NCI-H146 (cell line): ENCODE results near the gene EEF2.
"Not testable (repeated sequence)": the region's sequence is repeated elsewhere in the genome, so short reads cannot be mapped to it uniquely, and the experiment has no call there.

ENCODE experiments used
- DNase-seq: peaks from one replicate; lab custom pipeline; 2025; lab: John Stamatoyannopoulos, UW

Gene EEF2

DNA sequence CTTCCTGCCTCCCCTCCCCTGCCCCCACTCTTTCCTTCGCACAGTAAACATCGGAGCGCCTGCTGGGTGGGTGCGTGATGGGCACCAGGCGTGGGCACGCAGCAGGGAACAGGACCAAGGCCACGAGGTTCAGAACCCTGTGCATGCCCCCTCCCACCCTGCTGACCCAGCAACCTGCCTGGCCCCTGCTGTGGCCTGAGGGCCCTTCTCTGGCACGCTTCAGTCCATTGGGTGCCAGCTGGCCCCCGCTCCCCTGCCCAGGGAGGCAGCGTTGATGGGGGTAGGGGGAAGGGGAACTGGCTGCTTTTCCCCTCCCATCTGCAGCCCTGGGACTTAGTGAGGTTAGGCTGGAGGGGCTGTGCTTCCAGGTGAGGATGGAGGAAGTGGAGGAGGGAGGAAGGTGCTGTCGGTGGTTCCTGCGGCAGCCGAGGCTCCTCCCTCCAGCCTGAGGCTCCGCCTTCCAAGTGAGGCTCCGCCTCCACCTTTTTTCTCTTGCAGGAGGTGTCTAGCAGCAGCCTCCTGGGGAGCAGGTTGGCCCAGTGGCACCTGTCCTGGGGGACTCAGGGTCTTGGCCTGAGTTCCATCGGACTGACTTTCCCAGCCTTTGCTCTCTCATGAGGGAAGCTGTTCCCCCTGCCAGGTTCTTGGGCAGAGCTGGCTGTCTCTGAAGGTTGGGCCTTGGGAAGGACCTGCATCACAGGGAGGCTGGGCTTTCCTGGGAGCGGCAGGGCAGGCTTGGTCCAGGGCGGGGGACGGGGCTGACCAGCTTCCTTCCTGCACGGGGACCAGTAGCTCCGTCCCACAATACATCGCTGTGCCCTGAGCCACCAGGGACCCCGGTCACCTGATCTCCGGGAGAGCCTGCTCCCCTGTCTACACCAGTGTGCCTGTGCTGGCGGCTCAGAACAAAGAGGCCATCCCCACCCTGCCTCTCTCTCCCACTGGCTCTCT is 29.6 kb upstream of the EEF2 start:
- DNase-seq = no peak

DNA sequence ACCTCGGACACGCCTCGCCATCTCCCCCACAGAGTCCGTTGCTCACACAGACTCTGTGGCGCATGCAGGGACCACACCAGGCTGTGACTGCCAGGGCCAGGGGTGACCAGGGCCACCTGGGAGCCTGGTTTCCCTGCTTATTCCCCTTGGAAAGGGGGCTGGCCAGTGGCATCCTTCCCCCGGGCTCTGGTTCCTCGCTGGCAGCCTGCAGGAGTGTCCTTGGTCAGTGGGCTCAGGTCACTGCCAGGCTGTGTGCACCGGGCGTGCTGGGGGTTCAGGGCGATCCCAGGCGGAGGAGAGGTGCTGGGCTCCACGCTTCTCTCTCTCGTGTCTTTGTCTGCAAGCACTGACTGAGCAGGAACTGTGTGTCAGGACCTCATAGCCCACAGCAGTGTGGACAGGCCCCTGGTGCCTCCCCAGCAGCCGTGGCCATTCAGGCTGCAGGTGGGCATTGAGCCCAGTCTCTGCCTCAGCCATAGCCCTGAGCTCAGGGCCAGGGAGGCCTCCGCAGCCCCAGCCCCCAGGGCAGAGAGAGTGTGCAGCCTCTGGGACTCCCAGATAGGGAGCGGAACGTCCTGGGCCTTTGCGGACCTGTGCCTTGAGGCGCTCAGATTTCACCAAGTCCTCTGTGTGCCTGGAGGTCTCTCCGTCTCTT is 28.8 kb upstream of the EEF2 start:
- no peak for DNase-seq

DNA sequence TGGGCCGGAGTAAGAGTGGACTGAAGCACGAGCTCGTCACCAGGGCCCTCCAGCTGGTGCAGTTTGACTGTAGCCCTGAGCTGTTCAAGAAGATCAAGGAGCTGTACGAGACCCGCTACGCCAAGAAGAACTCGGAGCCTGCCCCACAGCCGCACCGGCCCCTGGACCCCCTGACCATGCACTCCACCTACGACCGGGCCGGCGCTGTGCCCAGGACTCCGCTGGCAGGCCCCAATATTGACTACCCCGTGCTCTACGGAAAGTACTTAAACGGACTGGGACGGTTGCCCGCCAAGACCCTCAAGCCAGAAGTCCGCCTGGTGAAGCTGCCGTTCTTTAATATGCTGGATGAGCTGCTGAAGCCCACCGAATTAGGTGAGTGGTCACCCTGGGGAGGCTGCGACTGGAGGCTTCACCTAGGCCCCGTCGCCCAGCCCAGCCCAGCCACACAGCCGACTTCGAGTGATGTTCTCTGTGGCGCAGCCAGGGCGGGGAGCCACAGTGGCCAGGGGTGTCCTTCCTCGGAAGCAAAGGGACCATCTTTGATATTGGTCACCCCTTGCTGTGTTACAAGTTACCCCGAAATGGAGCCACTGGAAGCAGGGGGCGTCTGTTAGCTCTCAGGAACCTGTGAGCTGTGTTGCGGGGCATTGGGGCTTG is 27.8 kb upstream of the EEF2 start:
- no peak for DNase-seq

- DNase-seq = peak; percentile 51
Measured at GRCh38 chr19:4012092-4012974, 27.1 kb upstream of the EEF2 start.

DNA sequence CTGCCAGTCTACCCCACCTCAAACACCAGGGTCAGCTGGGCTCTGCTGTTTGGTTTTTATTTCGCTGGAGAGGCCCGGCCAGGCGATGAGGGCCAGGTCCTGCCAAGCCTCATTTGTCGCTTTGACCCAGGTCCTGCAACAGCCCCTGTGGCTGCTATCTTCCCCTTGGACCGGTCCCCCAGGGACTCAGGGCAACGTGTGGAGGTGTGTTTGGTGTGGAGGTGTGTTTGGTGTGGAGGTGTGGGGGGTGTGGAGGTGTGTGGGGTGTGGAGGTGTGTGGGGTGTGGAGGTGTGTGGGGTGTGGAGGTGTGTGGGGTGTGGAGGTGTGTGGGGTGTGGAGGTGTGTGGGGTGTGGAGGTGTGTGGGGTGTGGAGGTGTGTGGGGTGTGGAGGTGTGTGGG is 26.2 kb upstream of the EEF2 start:
- not testable (repeated sequence) for DNase-seq

GRCh38 chr19:4010808-4011110 is 25.5 kb upstream of the EEF2 start:
- no peak for DNase-seq

GRCh38 chr19:4009990-4010807 is 24.9 kb upstream of the EEF2 start:
- no peak for DNase-seq

- peak; percentile 8 for DNase-seq
Measured at GRCh38 chr19:4007836-4008539, 22.7 kb upstream of the EEF2 start.

GRCh38 chr19:4007021-4007835 is 22.0 kb upstream of the EEF2 start, which contains the start of gene PIAS4:
PIAS4 (plus strand) TSS chr19:4007736; CDS start chr19:4007761, 25 bp downstream.
- DNase-seq = peak; percentile 96

- not testable (repeated sequence) for DNase-seq
Measured at GRCh38 chr19:4005436-4005835, 20.2 kb upstream of the EEF2 start.

DNA sequence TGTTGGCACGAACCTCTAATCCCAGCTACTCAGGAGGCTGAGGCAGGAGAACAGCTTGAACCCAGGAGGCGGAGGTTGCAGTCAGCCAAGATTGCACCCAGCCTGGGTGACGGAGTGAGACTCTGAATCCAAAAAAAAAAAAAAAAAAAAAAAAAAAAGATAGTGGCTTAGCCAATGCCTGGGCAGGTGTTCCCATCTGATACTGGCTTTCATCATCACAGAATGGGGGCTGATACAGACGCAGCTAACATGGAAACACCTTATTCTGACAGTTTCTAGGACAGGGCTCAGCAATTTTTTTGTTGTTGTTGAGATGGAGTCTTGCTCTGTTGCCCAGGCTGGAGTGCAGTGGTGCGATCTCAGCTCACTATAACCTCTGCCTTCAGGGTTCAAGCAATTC is 15.5 kb upstream of the EEF2 start:
- DNase-seq = not testable (repeated sequence)

GRCh38 chr19:3998667-3999412 is 13.6 kb upstream of the EEF2 start:
- DNase-seq = not testable (repeated sequence)

GRCh38 chr19:3995607-3996006 is 10.3 kb upstream of the EEF2 start:
- no peak for DNase-seq

DNA sequence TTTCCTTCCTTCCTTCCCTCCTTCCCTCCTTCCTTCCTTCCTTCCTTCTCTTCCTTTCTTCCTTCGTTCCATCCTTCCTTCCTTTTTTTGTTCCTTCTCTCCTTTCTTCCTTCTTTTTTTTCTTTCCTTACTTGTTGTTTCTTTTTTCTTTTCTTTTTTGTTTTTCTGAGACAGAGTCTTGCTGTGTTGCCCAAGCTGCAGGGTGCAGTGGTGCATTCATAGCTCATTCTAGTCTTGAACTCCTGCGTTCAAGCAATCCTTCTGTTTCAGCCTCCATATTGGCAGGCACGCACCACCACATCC is 5.5 kb upstream of the EEF2 start:
- no peak for DNase-seq

GRCh38 chr19:3987619-3988371 is 2.5 kb upstream of the EEF2 start:
- DNase-seq = peak; percentile 84

GRCh38 chr19:3986260-3987041 is 1.2 kb upstream of the EEF2 start:
- peak; percentile 76 for DNase-seq

DNA sequence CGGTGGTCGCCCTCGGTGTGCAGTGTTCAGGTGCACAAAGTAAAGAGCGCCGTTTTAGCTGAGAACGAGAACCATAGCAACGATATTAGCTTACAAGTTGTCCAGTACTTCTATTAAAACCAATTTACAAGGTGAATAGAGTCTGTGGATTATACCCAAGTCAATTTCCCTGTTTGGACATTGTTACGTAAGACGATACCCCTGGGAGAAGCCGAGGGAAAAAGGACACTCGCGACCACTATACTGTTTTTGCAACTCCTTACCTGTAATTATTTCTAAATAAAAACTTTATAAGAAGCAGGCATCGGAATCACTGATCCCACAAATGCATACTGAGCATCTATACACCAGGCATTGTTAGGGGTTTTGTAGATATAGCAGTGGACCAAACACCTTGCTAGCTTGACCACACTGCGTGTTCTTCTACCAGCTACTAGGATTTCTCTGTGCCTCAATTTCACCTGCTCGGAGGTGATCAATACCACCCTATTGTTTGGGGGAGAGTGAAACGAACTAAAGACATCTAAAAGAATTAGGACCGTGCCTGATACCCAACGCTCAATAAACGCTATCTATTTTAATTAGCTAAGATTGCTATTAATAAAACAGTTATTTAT is 488 bp upstream of the EEF2 start:
- DNase-seq = no peak
